ENCODE measurements around the gene RPL36AL. TPM values are rescaled to one million over a fixed set of nuclear protein-coding genes. Genes with fewer than 3 reads are reported as not detected.

Gene RPL36AL
- total RNA-seq, 4 donors from 2014 or later = 188 to 260 (median 211) TPM

- TF ChIP-seq CTCF (IDR thresholded peaks at IDR 0.05) (no peak), POLR2A (IDR thresholded peaks at IDR 0.05) (no peak)
- intact Hi-C loops (cut with DNase I) = no loop called here
- Histone ChIP-seq H3K4me1 (no peaks in the 10 kb centered on the region), H3K27ac (no peak overlapping the region), H3K9me3 (no peaks in the 10 kb centered on the region), H3K36me3 (peaks cover 0 to 64% (median 8%) of the 10 kb centered on the region in 3 donors), H3K4me3 (no peak overlapping the region), H3K27me3 (no peaks in the 10 kb centered on the region)
- WGBS, 2 donors = 89 to 94% methylated on average over 5 of the region's 5 CpGs
- DNase-seq = no peak
Measured at GRCh38 chr14:49574038-49574437, 46.4 kb downstream of the RPL36AL start.

GRCh38 chr14:49569281-49569680 is 51.1 kb downstream of the RPL36AL start:
- H3K9me3 ChIP-seq = no peaks in the 10 kb centered on the region
- intact Hi-C loops (cut with DNase I) = no loop called here
- H3K4me1 ChIP-seq = no peaks in the 10 kb centered on the region
- H3K36me3 ChIP-seq = peaks cover 0 to 30% (median 0%) of the 10 kb centered on the region in 3 donors
- H3K27me3 ChIP-seq = no peaks in the 10 kb centered on the region
- DNase-seq = no peak
- H3K4me3 ChIP-seq = no peak overlapping the region
- TF ChIP-seq CTCF (IDR thresholded peaks at IDR 0.05) (no peak), POLR2A (IDR thresholded peaks at IDR 0.05) (no peak)
- no peak overlapping the region for H3K27ac ChIP-seq
- 88 to 97% methylated on average over 3 of the region's 3 CpGs for WGBS, 2 donors

Small RNA genes within 50 kb of the gene (small RNA-seq; reads per million reads assigned to genes)
- 0 reads per million in 4 donors for gene AL139099.3
- gene AL139099.4 = 0 reads per million in 4 donors
- gene RF00019 = 0 reads per million in 4 donors

Other genes starting within 250 kb of the RPL36AL start
- gene RPS29, start 34.2 kb downstream of the RPL36AL start, total RNA-seq = over 10,000 TPM in 1 of 4 donors, 1,000 to 10,000 TPM in 2, 100 to 1,000 TPM in 1; 911 to 13,326 (median 8,997) TPM
- gene LRR1, start 21.7 kb downstream of the RPL36AL start, total RNA-seq = 10 to 100 TPM in 2 of 4 donors, 1 to 10 TPM in 2; 5.5 to 19.8 (median 12.8) TPM
- gene MGAT2, start 173 bp upstream of the RPL36AL start, total RNA-seq = 10 to 100 TPM; 13.9 to 28.0 (median 19.7) TPM
- 10 to 100 TPM in 2 of 4 donors, 1 to 10 TPM in 2; 5.0 to 11.6 (median 9.6) TPM for gene DNAAF2, start 14.6 kb upstream of the RPL36AL start, total RNA-seq
- gene POLE2, start 67.6 kb upstream of the RPL36AL start, total RNA-seq = 10 to 100 TPM in 2 of 4 donors, 1 to 10 TPM in 2; 7.9 to 23.5 (median 13.2) TPM
- 1 to 10 TPM in 3 of 4 donors, under 1 TPM in 1; 0.97 to 6.5 (median 3.2) TPM for gene KLHDC1, start 72.5 kb upstream of the RPL36AL start, total RNA-seq
- gene KLHDC2, start 147.5 kb upstream of the RPL36AL start, total RNA-seq = 10 to 100 TPM; 21.1 to 56.1 (median 41.5) TPM
- gene NEMF, start 232.2 kb upstream of the RPL36AL start, total RNA-seq = 10 to 100 TPM; 36.4 to 89.8 (median 59.9) TPM

Measured in esophagus squamous epithelium (tissue), 5 donors.